HG02798 (cell line): ENCODE data around the gene NOP9.

Experiments used
- ATAC-seq: cut with Tn5 transposase; IDR thresholded peaks from one replicate; pipeline ENCODE4 v1.9.1; 2021; ENCODE audit warnings: mild to moderate bottlenecking; ENCODE audit not compliant: unreplicated experiment, poor library complexity

NOP9 gene

GRCh38 chr14:24307156-24307574 lies 7.5 kb downstream of the NOP9 start:
- no peak for ATAC-seq

- ATAC-seq: no peak
These were observed 8.1 kb downstream of the NOP9 start, which contains the start of gene CIDEB for GRCh38 chr14:24307575-24308341. Gene CIDEB (minus strand): TSS chr14:24307977. CDS start chr14:24307858, 119 bp downstream.

- ATAC-seq: no peak
These were observed 8.9 kb downstream of the NOP9 start for GRCh38 chr14:24308342-24309124.

DNA sequence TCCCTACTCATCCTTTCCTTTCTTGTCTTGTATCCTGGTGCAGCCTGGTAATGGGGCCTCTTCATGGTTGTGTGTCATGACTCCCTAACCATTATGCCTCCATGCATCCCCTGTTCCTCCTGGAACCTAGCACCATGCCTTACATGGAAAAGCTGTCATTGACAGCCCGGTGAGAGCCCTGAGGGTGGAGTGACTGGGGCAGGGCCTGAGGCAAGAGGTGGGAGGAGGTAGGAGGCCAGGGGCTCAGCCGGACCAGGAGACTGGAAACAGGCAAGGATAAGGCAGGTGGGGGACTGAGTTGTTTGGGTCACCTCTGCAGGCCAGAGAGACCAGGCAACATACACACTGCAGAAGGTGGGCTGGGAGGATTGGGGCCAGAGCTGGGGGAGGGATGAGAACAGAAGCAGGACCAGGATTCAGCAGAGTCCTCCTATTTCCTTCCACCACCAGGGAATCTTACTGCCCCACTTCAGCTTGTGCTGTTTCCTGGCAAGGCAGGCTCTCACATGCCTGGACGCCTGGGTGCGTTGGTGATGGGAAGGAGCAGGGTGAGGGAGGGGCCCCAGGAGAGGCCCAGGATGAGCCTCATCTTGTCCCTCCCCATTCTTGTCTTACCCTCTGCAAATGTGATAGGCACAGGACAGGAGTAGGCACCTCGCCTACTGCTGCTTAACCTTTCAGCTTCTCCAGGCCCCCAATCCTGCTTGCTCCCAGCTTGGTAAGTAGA lies 10.1 kb downstream of the NOP9 start, which contains the start of gene LTB4R2:
LTB4R2 (plus strand) TSS at position 603 of the 727 bp plus-strand sequence. CDS start 525 bp downstream, outside the sequence.
- no peak for ATAC-seq

GRCh38 chr14:24310265-24310645 lies 10.6 kb downstream of the NOP9 start:
- ATAC-seq: no peak

GRCh38 chr14:24310646-24311604 lies 11.3 kb downstream of the NOP9 start, which contains the start of gene LTB4R:
Gene LTB4R (plus strand): TSS chr14:24311502. CDS start chr14:24315652, 4,150 bp downstream.
- peak; percentile 76 for ATAC-seq

DNA sequence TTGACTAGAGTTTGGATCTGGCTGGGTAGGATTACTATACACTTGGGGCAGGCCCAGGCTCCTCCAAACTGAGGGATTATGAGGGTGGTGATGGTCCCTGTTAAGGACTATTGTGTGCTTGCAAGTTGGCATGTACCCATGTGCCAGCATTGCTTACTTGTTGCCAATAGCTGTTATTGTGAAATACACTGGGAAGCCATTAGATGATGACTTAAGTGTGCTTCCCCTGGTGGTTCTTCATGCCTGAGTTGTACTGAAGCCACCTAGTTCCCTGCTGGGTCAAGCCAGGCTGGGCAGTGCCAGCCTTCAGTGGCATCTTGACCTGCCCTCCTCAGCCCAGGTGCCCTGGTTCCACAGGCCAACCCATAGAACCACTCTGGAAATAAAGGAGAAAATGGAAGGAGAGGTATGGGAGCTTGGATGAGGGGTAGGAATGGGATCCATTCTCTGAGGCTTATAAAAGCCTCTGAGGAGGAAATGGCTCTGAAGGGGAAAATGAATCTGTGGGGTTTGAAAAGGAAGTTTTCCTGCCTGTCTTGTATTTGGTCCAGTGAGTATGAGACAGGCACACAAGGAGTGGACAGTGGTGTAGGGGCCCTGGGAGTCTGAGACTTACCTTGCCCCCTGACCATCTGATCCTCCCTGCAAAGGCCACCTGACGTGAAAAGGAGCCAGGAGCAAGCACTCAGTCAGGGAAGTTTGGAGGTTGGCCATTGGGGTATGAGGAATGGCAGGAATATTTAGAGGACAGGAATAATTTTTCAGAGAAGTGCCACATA lies 12.4 kb downstream of the NOP9 start:
- ATAC-seq: no peak

DNA sequence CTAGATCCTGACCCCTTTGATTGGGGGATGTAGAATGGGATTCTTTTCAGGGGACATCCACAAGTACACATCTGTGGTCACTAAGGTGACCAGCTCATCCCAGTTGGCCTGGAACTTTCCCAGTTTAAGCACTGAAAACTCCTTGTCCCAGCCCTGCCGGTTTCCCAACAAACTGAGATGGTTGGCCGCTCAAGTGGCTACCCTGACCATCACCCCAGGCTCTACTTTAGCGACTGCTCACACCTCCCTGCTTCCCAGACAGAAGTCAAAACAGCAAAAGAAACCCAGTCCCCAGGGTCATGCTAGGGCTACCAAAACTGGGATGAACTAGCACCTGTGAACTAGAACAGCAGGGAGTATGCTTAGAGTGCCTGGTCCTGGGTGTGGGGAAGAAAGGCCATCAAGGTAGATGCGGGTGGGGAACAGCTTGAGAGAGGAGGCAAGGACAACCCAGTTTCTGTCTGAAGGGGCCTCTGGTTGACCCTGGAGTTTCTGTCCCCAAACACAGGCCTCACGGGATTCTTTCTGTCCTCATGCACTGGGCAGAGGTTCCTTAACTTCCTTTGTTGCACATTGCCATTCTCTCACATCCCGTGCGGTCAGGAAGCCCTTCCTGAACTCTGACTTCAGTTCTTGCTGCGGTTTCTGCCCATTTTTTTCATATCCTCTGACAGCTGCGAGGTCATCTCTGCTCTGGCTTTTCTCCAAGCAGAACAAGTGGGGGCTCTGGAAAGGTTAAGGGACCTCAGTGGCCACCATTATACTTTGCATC lies 13.3 kb downstream of the NOP9 start:
- ATAC-seq: no peak

DNA sequence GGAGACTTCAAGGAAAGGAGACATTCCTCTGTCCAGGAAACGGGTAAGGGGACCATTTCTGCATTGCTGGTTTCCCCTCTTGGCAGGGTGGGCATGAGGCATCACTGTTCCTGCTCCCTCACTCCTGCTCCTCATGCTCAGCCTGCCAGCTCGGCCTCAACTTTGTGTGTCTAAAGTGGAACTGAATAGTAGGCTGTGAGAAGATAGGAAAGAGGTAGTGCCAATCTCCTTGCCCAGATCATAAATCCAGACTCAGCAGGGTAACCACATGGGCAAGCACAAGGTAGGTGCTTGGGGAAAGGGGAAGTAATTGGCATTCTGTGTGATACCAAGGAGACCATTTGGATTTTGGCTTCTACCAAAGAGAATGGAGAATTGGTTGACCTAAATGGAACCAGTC lies 14.3 kb downstream of the NOP9 start:
- ATAC-seq: no peak

DNA sequence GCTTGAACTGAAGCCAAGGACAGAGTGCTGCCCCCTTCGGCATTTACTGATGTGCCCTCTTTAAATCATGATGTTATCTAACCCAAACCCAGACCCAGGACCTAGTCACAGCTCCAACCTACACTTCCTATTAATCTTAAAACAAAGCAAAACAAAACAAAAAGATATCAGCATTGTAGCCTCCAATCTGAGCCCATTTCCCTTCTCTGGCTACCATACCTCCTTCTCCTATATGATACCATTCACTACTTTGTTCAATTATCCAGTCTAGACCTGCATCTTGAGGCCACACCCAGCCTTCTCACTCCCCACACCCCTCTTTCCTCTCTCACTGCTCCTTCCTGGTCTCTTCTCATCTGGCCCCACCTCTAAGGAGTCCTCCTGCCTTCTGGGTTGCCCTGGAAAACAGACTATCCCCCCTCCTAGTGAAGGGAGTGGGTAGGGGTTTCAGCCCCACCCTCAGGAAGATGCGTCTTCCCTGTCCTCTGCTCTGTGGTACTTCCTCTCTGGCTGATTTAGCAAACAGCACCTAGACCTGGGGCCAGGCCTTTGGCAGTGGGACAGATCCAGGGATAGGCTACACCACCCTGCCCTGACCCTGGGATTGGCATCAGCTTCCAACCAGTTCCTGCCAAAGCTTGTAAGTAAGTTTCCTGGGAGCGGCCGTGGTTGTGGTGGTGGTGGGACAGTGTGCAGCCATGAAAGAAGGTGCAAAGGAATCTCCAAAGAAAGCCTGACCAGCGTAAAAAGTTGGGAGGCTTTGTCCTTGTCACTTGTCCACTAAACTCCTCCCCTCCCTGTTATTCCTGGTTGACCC lies 14.9 kb downstream of the NOP9 start:
- ATAC-seq: no peak

GRCh38 chr14:24315243-24315806 lies 15.7 kb downstream of the NOP9 start:
- ATAC-seq: no peak

- ATAC-seq: no peak
These were observed 16.4 kb downstream of the NOP9 start for GRCh38 chr14:24315807-24316596.

DNA sequence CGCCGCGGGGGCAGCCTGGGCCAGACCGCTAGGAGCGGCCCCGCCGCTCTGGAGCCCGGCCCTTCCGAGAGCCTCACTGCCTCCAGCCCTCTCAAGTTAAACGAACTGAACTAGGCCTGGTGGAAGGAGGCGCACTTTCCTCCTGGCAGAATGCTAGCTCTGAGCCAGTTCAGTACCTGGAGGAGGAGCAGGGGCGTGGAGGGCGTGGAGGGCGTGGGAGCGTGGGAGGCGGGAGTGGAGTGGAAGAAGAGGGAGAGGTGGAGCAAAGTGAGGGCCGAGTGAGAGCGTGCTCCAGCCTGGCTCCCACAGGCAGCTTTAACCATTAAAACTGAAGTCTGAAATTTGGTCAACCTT lies 16.9 kb downstream of the NOP9 start:
- ATAC-seq: no peak

DNA sequence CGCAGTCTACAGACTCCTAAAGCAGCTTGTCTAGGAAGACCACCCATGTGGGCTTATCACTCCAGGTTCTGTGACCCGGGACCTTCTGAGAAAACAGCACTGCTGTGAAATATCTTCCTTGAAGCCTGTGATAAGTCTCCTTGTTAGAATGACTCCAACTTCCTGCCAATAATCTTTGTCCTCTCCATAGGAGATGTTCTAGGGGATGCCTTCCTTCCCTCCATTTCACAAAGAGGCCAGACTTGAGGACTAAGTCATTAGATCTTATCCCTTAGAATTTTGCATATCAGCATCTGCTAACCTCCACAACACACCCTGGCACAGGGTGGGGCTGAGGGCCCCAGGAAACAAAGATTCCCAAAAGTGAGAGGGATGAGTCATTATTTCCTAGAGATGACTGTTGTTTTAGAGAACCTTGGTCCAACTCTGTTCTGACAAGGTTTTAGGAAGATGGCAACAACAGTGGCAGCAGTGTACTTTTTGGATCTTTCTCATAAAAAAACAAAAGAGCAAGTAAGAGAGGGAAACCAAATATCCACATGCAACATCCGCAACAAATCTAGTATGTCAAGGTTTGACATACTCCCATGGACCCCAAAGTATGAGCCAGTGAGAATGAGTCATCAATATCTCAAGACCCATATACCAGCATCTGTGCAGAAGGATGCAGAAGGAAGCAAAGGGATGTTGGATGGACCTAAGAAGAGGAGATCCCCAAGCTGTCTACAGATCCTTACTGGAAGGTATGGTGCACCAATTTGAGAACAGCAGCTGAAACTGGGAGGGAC lies 17.7 kb downstream of the NOP9 start:
- ATAC-seq: no peak

DNA sequence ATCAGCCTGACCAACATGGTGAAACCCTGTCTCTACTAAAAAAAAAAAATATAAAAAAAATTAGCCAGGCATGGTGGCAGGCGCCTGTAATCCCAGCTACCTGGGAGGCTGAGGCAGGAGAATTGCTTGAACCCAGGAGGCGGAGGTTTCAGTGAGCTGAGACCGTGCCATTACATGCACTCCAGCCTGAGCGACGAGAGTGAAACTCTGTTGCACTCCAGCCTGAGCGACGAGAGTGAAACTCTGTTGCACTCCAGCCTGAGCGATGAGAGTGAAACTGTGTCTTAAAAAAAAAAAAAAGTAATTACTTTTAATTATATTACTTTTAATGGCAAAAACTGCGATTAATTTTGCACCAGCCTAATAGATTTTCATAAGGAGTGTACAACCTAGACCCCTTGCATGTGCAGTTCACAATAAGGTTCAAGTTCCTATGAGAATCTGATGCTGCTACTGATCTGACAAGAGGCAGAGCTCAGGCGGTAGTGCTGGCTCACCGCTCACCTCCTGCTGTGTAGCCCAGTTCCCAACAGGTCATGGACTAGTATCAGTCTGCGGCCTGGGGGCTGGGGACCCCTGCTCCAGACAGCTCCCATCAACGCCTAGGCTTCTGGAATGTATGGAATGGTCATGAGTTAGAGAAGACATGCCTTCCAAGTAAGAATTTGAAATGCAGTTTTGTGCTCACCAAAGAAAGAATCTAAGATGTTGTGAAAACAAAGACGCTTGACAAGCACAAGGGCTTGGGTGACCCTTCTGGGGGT lies 21.7 kb downstream of the NOP9 start:
- ATAC-seq: no peak
